ENCODE measurements around the gene TMEM235.

The TMEM235 gene

DNA sequence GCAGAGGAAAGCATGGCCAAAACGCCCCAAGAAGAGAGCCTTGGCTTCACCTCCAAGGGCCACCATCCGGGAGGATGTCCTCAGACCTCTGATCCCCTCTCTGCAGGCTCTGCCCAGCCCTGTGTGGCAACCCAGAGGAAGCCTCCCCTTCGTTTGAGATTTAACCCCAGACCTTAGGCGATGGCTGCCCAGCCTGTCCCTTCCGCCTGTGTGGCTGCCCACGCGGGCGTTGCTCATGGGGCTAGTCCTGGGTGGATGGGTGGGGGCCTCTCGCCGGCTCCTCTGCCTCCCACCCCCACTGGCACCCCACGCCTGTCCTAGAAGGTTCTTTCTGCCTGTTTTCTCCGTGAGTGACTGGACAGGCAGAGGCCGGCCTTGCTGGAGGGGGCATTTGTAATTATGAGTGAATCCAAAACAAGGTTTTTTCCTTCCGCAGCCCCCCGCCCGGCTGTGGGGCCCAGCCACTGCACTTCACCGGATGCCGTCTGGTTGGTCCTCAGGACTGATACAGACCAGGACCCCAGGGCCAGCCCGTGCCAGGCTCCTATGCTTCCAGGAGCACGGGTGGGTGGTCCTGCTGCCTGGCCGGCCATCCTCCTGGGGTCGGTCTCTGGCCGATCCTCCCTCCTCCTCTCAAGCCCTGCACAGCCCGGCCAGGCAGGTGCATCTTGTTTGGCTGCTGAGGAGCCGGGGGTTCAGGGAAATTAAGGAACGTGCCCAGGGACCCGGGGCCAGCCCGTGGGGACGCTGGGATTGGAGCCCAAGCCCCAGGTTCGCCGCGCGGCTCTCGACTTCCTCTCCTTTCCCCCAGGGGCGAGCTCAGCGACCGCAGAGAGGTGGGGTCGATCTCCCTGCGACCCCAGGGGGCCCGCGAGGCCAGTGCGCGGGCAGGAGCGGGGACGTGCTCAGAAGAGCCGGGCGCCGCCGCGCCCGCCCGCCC lies at the start of gene TMEM235:
TSS of gene TMEM235 (plus strand) at position 636 of the 940 bp plus-strand sequence. CDS start 393 bp downstream, outside the sequence.
- peaks cover 24 to 27% of the 10 kb centered on the region in 2 donors for H3K27me3 ChIP-seq (ENCODE audit: control insufficient read depth in 2 of 2, insufficient read depth in 2 of 2, low read length in 2 of 2)
- no peak within 1 kb of the TSS for H3K9ac ChIP-seq (ENCODE audit: low read depth in 1 of 2, low read length in 2 of 2)
- no peaks in the 10 kb centered on the region for H3K9me3 ChIP-seq (ENCODE audit: control insufficient read depth in 2 of 2, low read length in 2 of 2)
- no peak within 1 kb of the TSS for H3K27ac ChIP-seq (ENCODE audit: low read depth in 2 of 2, low read length in 2 of 2)
- H3K4me3 ChIP-seq (ENCODE audit: low read length in 2 of 2), result no peak within 1 kb of the TSS
- H3K4me1 ChIP-seq (ENCODE audit: control insufficient read depth in 2 of 2, insufficient read depth in 2 of 2, low read length in 2 of 2), result no peaks in the 10 kb centered on the region
- no peaks in the 10 kb centered on the region for H3K36me3 ChIP-seq (ENCODE audit: control insufficient read depth in 2 of 2, insufficient read depth in 2 of 2, low read length in 2 of 2)

GRCh38 chr17:78182504-78182903 lies 48.9 kb upstream of the TMEM235 start:
- peaks cover 0 to 2% of the 10 kb centered on the region in 2 donors for H3K36me3 ChIP-seq (ENCODE audit: control insufficient read depth in 2 of 2, insufficient read depth in 2 of 2, low read length in 2 of 2)
- no peak overlapping the region for H3K4me3 ChIP-seq (ENCODE audit: low read length in 2 of 2)
- H3K9me3 ChIP-seq (ENCODE audit: control insufficient read depth in 2 of 2, low read length in 2 of 2), result no peaks in the 10 kb centered on the region
- H3K9ac ChIP-seq (ENCODE audit: low read depth in 1 of 2, low read length in 2 of 2), result no peak overlapping the region
- no peak overlapping the region for H3K27ac ChIP-seq (ENCODE audit: low read depth in 2 of 2, low read length in 2 of 2)
- peaks cover 8 to 15% of the 10 kb centered on the region in 2 donors for H3K4me1 ChIP-seq (ENCODE audit: control insufficient read depth in 2 of 2, insufficient read depth in 2 of 2, low read length in 2 of 2)
- no peaks in the 10 kb centered on the region for H3K27me3 ChIP-seq (ENCODE audit: control insufficient read depth in 2 of 2, insufficient read depth in 2 of 2, low read length in 2 of 2)

GRCh38 chr17:78183916-78184315 lies 47.5 kb upstream of the TMEM235 start:
- no peaks in the 10 kb centered on the region for H3K9me3 ChIP-seq (ENCODE audit: control insufficient read depth in 2 of 2, low read length in 2 of 2)
- H3K4me1 ChIP-seq (ENCODE audit: control insufficient read depth in 2 of 2, insufficient read depth in 2 of 2, low read length in 2 of 2), result peaks cover 11 to 21% of the 10 kb centered on the region in 2 donors
- H3K27ac ChIP-seq (ENCODE audit: low read depth in 2 of 2, low read length in 2 of 2), result peak overlapping the region in 1 of 2 donors; percentile 4
- H3K36me3 ChIP-seq (ENCODE audit: control insufficient read depth in 2 of 2, insufficient read depth in 2 of 2, low read length in 2 of 2), result peaks cover 0 to 2% of the 10 kb centered on the region in 2 donors
- no peak overlapping the region for H3K9ac ChIP-seq (ENCODE audit: low read depth in 1 of 2, low read length in 2 of 2)
- no peak overlapping the region for H3K4me3 ChIP-seq (ENCODE audit: low read length in 2 of 2)
- no peaks in the 10 kb centered on the region for H3K27me3 ChIP-seq (ENCODE audit: control insufficient read depth in 2 of 2, insufficient read depth in 2 of 2, low read length in 2 of 2)

DNA sequence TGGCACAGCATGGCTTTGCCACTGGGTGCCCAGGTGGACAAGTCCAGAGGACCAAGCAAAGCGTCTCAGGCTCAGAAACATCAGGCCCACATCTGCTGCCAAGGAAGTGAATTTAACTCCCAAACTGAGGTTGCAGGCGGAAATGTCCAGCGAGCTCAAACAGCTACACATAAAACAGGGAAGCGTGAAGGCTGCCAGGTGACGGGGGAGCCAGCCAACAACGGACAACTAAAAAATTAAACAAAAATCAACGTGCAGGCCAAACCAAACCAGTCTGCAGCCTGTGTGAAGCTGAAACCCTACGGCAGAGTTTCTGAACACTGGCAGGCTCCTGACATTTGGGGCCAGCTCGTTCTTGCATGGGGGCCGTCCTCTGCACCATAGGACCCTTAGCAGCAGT lies 47.1 kb upstream of the TMEM235 start:
- H3K27me3 ChIP-seq (ENCODE audit: control insufficient read depth in 2 of 2, insufficient read depth in 2 of 2, low read length in 2 of 2), result no peaks in the 10 kb centered on the region
- peaks cover 0 to 2% of the 10 kb centered on the region in 2 donors for H3K36me3 ChIP-seq (ENCODE audit: control insufficient read depth in 2 of 2, insufficient read depth in 2 of 2, low read length in 2 of 2)
- H3K9me3 ChIP-seq (ENCODE audit: control insufficient read depth in 2 of 2, low read length in 2 of 2), result no peaks in the 10 kb centered on the region
- no peak overlapping the region for H3K4me3 ChIP-seq (ENCODE audit: low read length in 2 of 2)
- peak overlapping the region in 1 of 2 donors; percentile 4 for H3K27ac ChIP-seq (ENCODE audit: low read depth in 2 of 2, low read length in 2 of 2)
- peaks cover 11 to 20% of the 10 kb centered on the region in 2 donors for H3K4me1 ChIP-seq (ENCODE audit: control insufficient read depth in 2 of 2, insufficient read depth in 2 of 2, low read length in 2 of 2)
- no peak overlapping the region for H3K9ac ChIP-seq (ENCODE audit: low read depth in 1 of 2, low read length in 2 of 2)

GRCh38 chr17:78184868-78185267 lies 46.6 kb upstream of the TMEM235 start:
- no peaks in the 10 kb centered on the region for H3K9me3 ChIP-seq (ENCODE audit: control insufficient read depth in 2 of 2, low read length in 2 of 2)
- no peak overlapping the region for H3K4me3 ChIP-seq (ENCODE audit: low read length in 2 of 2)
- H3K9ac ChIP-seq (ENCODE audit: low read depth in 1 of 2, low read length in 2 of 2), result no peak overlapping the region
- no peaks in the 10 kb centered on the region for H3K27me3 ChIP-seq (ENCODE audit: control insufficient read depth in 2 of 2, insufficient read depth in 2 of 2, low read length in 2 of 2)
- peaks cover 11 to 19% of the 10 kb centered on the region in 2 donors for H3K4me1 ChIP-seq (ENCODE audit: control insufficient read depth in 2 of 2, insufficient read depth in 2 of 2, low read length in 2 of 2)
- H3K27ac ChIP-seq (ENCODE audit: low read depth in 2 of 2, low read length in 2 of 2), result no peak overlapping the region
- H3K36me3 ChIP-seq (ENCODE audit: control insufficient read depth in 2 of 2, insufficient read depth in 2 of 2, low read length in 2 of 2), result peaks cover 0 to 2% of the 10 kb centered on the region in 2 donors

- peak overlapping the region; percentile 50 to 56 for H3K9ac ChIP-seq (ENCODE audit: low read depth in 1 of 2, low read length in 2 of 2)
These were observed 45.3 kb upstream of the TMEM235 start for GRCh38 chr17:78185981-78186691.

GRCh38 chr17:78186692-78187595 lies 44.5 kb upstream of the TMEM235 start, which contains the start of the genes AFMID and TK1:
TSS of gene AFMID (plus strand) at chr17:78187362. CDS start at chr17:78187371, 9 bp downstream.
TSS of gene TK1 (minus strand) at chr17:78187052. CDS start at chr17:78186994, 58 bp downstream.
- H3K36me3 ChIP-seq (ENCODE audit: control insufficient read depth in 2 of 2, insufficient read depth in 2 of 2, low read length in 2 of 2), result peaks cover 0 to 3% of the 10 kb centered on the region in 2 donors
- H3K27me3 ChIP-seq (ENCODE audit: control insufficient read depth in 2 of 2, insufficient read depth in 2 of 2, low read length in 2 of 2), result no peaks in the 10 kb centered on the region
- H3K9ac ChIP-seq (ENCODE audit: low read depth in 1 of 2, low read length in 2 of 2), result peak within 1 kb of the TSS; percentile 72 to 81
- peaks cover 11 to 17% of the 10 kb centered on the region in 2 donors for H3K4me1 ChIP-seq (ENCODE audit: control insufficient read depth in 2 of 2, insufficient read depth in 2 of 2, low read length in 2 of 2)
- peak within 1 kb of the TSS; percentile 90 to 91 for H3K27ac ChIP-seq (ENCODE audit: low read depth in 2 of 2, low read length in 2 of 2)
- H3K9me3 ChIP-seq (ENCODE audit: control insufficient read depth in 2 of 2, low read length in 2 of 2), result no peaks in the 10 kb centered on the region
- peak within 1 kb of the TSS; percentile 77 to 88 for H3K4me3 ChIP-seq (ENCODE audit: low read length in 2 of 2)

More at GRCh38 chr17:78185981-78186691, 45.3 kb upstream of the TMEM235 start:
- Histone ChIP-seq H3K36me3 (ENCODE audit: control insufficient read depth in 2 of 2, insufficient read depth in 2 of 2, low read length in 2 of 2) (no peaks in the 10 kb centered on the region), H3K4me1 (ENCODE audit: control insufficient read depth in 2 of 2, insufficient read depth in 2 of 2, low read length in 2 of 2) (peaks cover 11 to 17% of the 10 kb centered on the region in 2 donors), H3K4me3 (ENCODE audit: low read length in 2 of 2) (peak overlapping the region; percentile 52 to 75), H3K27ac (ENCODE audit: low read depth in 2 of 2, low read length in 2 of 2) (peak overlapping the region; percentile 56 to 91), H3K9me3 (ENCODE audit: control insufficient read depth in 2 of 2, low read length in 2 of 2) (no peaks in the 10 kb centered on the region), H3K27me3 (ENCODE audit: control insufficient read depth in 2 of 2, insufficient read depth in 2 of 2, low read length in 2 of 2) (no peaks in the 10 kb centered on the region)

GRCh38 chr17:78196716-78197115 lies 34.7 kb upstream of the TMEM235 start:
- Histone ChIP-seq H3K9me3 (ENCODE audit: control insufficient read depth in 2 of 2, low read length in 2 of 2) (no peaks in the 10 kb centered on the region), H3K4me1 (ENCODE audit: control insufficient read depth in 2 of 2, insufficient read depth in 2 of 2, low read length in 2 of 2) (peaks cover 3 to 4% of the 10 kb centered on the region in 2 donors), H3K36me3 (ENCODE audit: control insufficient read depth in 2 of 2, insufficient read depth in 2 of 2, low read length in 2 of 2) (peaks cover 4 to 8% of the 10 kb centered on the region in 2 donors), H3K4me3 (ENCODE audit: low read length in 2 of 2) (no peak overlapping the region), H3K27ac (ENCODE audit: low read depth in 2 of 2, low read length in 2 of 2) (no peak overlapping the region), H3K9ac (ENCODE audit: low read depth in 1 of 2, low read length in 2 of 2) (no peak overlapping the region), H3K27me3 (ENCODE audit: control insufficient read depth in 2 of 2, insufficient read depth in 2 of 2, low read length in 2 of 2) (no peaks in the 10 kb centered on the region)

GRCh38 chr17:78197147-78197832 lies 34.1 kb upstream of the TMEM235 start:
- Histone ChIP-seq H3K36me3 (ENCODE audit: control insufficient read depth in 2 of 2, insufficient read depth in 2 of 2, low read length in 2 of 2) (peaks cover 4 to 5% of the 10 kb centered on the region in 2 donors), H3K27me3 (ENCODE audit: control insufficient read depth in 2 of 2, insufficient read depth in 2 of 2, low read length in 2 of 2) (no peaks in the 10 kb centered on the region), H3K4me1 (ENCODE audit: control insufficient read depth in 2 of 2, insufficient read depth in 2 of 2, low read length in 2 of 2) (peaks cover 3 to 4% of the 10 kb centered on the region in 2 donors), H3K9ac (ENCODE audit: low read depth in 1 of 2, low read length in 2 of 2) (no peak overlapping the region), H3K27ac (ENCODE audit: low read depth in 2 of 2, low read length in 2 of 2) (no peak overlapping the region), H3K9me3 (ENCODE audit: control insufficient read depth in 2 of 2, low read length in 2 of 2) (no peaks in the 10 kb centered on the region), H3K4me3 (ENCODE audit: low read length in 2 of 2) (no peak overlapping the region)
